ENCODE results near the gene TAS1R2.

TAS1R2 gene

DNA sequence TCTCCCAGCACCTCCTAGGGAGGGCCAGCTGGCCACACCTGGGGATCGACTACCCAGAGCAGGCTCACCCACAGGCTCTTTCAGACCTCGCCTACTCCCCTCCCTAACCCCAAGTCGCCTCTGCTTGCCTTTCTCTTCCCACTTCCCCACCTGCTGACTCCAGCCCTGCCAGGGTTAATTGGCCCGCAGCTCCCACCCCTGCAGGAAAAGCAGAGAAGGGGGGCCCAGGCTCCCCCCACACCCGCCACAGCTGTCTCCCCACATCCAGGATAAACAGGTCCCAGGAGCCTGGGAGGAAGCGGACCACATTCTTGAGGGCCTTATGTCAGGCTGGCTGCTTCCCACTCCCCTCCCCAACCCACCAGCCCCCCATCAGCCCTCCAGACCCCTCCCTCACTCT, 45.0 kb downstream of the TAS1R2 start:
- TF ChIP-seq, protein P1, sequence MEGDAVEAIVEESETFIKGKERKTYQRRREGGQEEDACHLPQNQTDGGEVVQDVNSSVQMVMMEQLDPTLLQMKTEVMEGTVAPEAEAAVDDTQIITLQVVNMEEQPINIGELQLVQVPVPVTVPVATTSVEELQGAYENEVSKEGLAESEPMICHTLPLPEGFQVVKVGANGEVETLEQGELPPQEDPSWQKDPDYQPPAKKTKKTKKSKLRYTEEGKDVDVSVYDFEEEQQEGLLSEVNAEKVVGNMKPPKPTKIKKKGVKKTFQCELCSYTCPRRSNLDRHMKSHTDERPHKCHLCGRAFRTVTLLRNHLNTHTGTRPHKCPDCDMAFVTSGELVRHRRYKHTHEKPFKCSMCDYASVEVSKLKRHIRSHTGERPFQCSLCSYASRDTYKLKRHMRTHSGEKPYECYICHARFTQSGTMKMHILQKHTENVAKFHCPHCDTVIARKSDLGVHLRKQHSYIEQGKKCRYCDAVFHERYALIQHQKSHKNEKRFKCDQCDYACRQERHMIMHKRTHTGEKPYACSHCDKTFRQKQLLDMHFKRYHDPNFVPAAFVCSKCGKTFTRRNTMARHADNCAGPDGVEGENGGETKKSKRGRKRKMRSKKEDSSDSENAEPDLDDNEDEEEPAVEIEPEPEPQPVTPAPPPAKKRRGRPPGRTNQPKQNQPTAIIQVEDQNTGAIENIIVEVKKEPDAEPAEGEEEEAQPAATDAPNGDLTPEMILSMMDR (IDR thresholded peaks at IDR 0.05; ENCODE audit: insufficient read depth, missing control alignments) = no peak
- FAIRE-seq (no peak), DNase-seq (ENCODE audit: insufficient read length, low spot score) (no peak)

DNA sequence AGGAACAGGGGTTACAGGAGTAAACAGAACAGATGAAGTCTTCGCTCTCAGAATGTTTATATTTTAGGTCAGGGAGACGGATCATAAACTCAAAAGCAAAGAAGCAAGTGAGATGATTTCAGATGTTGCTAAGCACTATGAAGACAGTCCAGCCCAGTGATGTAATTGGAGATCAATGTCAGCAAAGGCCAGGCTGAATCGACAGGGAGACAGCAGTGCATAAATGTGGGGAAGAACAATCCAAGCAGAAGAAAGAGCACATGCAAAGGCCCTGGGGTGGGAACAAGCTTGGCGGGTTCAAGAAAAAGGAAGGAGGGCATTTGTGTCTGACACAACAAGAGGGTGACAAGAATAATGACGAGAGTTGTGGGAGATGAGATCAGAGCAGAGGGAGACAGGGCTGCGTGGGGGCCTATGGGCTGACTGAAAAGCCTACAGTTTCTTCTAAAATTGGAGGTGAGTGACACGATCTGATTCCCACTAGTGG, 47.0 kb downstream of the TAS1R2 start:
- TF ChIP-seq, protein P1 (IDR thresholded peaks at IDR 0.05; ENCODE audit: insufficient read depth, missing control alignments) = no peak
- DNase-seq (ENCODE audit: insufficient read length, low spot score) = no peak
- no peak for FAIRE-seq

DNA sequence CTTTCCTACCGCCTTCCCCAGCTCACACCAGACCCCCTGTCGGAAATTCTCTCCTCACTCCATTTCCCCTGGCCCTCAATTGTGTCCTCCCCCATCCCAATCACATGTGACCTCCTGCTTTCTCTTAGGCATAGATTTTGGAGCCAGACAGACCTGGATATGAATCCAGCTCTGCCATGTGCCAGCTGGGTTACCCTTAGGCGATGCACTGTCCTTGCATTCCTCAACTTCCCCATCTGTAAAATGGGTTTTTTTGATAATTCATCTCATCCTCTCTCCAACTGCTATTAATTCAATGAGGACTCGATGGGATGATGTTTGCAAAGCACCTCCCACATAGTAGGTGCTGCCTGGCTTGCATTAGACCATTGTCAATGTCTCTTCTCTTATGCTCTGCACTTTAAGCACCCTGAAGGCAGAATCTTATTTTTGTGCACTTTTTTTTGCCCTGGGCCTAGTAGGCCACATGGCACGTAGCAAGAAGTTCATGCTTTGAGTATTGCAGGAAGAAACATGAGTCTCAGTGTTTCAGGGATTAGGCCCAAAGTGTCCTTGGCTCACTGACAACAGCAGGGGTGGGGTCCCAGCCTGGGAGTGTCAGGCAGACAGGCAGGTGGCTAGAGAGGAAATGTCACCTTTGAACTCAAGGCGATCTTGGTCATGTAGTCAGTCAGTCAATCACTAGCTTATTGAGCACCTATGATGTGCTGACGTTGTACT, 47.6 kb downstream of the TAS1R2 start:
- no peak for DNase-seq (ENCODE audit: insufficient read length, low spot score)
- TF ChIP-seq, protein P1 (IDR thresholded peaks at IDR 0.05; ENCODE audit: insufficient read depth, missing control alignments) = no peak
- FAIRE-seq = no peak

DNA sequence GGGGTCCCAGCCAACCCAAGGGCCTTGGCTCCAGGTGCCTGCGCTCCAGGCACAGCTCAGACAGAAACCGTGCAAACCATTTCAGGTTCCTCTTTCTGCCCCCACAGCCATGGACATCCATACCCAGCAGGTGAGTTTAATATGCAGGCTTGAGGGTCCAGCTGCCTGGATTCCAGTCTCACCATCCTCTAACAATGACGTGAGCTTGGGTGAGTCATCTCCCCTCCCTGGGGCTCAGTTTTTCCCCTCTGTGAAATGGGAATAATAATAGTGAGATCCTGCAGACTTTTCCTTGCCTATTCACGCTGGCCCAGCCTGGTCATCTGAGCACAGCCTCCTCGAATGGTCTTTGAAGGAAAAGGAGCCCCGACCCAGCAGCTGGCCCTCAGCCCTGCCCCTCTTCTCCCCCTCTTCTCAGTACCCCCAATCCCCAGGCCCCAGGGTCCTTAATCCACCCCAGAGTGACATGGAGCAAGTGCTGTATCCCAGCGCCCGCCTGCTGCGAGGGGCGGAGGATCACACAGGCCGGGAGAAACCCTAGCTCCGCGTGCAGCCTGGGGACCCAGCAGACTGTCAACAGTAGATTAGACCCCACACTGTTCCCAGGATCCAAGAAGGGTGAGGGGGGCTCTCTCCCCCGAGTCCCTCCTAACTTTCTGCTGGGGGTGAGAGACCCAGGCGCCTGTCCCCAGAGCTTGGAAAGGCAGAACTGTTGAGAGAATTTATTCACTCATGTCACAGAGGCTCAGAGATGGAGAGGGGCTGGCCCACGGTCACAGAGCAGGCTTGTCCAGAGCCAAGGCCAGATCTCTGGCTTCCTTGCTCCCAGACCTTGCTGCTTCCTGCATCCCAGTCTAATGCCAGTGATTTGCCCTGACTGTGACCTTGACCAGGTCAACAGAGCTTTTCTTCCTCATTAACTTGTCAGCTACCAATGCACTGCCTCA, 49.2 kb downstream of the TAS1R2 start:
- TF ChIP-seq, protein P1 (IDR thresholded peaks at IDR 0.05; ENCODE audit: insufficient read depth, missing control alignments) = no peak
- DNase-seq (ENCODE audit: insufficient read length, low spot score) (no peak), FAIRE-seq (no peak)

DNA sequence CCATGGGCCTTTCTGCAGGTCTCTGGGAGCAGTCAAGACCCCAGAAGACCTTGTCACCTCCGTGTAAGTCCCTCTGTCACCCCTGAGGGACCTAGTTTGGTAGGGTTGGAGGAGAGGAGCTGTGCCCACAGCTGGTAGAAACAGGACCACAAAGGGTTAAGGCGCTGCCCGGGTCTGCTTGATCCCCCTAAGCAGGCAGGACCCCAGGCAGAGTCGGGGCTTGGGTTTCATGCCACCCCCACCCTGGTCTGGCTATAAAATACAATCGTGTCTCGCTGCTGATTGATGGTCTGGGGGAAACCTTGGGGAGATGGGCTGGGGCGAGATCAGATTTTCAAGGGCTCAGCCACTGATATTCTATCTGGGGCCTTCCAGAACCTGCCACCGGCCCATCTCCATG, 50.9 kb downstream of the TAS1R2 start:
- TF ChIP-seq, protein P1 (IDR thresholded peaks at IDR 0.05; ENCODE audit: insufficient read depth, missing control alignments) = no peak
- no peak for FAIRE-seq
- DNase-seq (ENCODE audit: insufficient read length, low spot score) = no peak

DNA sequence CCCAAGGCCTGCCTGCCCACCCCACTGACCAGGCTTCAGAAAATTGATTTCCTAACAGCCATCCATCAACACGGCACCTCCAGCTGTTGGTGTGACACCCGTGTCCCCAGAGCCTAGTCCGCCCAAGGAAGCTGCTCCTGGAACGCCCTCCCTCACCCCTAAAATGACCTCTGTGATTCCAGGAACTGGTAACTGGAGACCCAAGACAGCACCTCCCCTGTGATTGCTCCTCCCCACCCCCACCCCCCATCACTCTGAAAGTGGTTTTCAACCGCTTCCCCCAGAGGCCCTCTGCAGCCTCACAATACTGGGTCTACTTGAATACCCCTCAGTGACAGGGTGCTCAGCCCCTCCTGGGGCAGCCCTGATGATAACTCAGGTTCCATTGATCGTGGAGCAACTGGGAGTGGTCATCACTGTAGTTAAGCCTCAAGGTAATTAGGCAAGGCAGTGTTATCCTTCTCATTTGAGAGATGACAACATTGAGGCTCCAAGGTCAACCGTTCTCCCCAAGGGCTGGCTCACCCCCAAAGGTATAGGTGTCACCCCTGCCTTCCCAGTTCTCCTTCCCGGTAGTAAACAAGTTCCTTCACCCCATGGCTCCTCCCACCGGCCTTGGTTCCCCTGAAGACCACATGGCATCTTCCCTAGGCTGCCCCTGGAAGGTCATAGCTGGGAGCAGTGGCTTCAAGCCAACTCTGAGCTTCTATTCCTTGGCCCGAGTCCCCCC, 52.0 kb downstream of the TAS1R2 start:
- DNase-seq (ENCODE audit: insufficient read length, low spot score) = no peak
- FAIRE-seq = no peak
- TF ChIP-seq, protein P1 (IDR thresholded peaks at IDR 0.05; ENCODE audit: insufficient read depth, missing control alignments) = no peak
